ENCODE measurements around the gene PIM1.

PIM1 gene

DNA sequence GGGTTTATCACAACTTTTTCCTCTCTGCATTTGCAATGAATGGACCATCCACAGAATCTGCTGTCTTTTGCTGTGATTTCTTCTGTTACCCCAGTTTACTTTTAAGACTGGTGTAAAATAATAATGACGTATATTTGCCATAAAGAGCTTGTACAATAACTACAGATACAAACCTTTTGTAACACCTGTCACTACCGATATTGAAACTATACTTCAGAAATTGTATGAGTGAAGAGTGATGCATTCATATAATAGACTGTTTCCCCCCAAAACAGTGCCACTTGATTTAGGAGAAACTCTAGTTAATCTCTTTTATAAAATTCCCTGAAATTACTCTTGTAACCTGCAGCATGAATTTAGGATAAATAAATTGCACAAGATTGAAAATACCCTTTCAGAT lies 26.4 kb upstream of the PIM1 start:
- no peaks in the 10 kb centered on the region for H3K36me3 ChIP-seq (replicated peaks)

DNA sequence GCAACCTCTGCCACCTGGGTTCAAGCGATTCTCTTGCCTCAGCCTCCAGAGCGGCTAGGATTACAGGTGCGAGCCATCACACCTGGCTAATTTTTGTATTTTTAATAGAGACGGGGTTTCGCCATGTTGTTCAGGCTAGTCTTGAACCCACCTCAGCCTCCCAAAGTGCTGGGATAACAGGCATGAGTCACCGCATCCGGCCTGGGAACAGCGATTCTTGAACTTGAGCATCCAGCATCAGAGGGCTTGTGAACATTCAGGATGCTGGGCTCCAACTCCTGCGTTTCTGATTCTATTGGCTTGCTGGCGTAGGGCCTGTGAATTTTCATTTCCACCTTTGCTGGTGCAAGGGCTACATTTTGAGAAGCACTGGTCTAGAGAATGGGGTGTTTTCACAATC lies 24.5 kb upstream of the PIM1 start:
- no peaks in the 10 kb centered on the region for H3K9me3 ChIP-seq
- in situ Hi-C loops (cut with MboI; ENCODE audit: low sequenced_read_pairs), result no loop called here

More for the DNA sequence above, 26.4 kb upstream of the PIM1 start:
- no peaks in the 10 kb centered on the region for H3K27me3 ChIP-seq (ENCODE audit: low read depth)
- H3K4me3 ChIP-seq, result no peak overlapping the region
- peaks cover 46% of the 10 kb centered on the region for H3K4me1 ChIP-seq
- no peaks in the 10 kb centered on the region for H3K9me3 ChIP-seq
- DNase-seq (ENCODE audit: low spot score in 2 of 2), result no peak
- in situ Hi-C loops (cut with MboI; ENCODE audit: low sequenced_read_pairs), result no loop called here

DNA sequence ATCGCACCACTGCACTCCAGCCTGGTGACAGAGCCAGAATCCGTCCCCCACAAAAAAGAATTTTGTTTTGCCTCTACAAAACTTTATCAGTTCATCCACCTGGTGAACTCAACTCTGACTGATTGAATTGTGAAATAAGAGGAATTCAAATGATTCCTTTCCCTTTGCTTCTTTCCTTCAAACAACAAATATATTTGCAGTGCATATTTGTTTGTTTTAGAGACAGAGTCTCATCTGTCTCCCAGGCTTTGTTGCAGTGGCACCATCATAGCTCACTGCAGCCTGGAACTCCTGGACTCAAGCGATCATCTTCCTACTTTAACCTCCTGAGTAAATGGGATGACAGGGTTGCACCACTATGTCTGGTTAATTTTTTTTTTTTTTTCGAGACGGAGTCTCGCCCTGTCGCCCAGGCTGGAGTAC lies 23.2 kb upstream of the PIM1 start:
- Histone ChIP-seq H3K4me1 (peaks cover 24% of the 10 kb centered on the region), H3K4me3 (no peak overlapping the region), H3K36me3 (replicated peaks) (no peaks in the 10 kb centered on the region), H3K9me3 (no peaks in the 10 kb centered on the region), H3K27me3 (ENCODE audit: low read depth) (no peaks in the 10 kb centered on the region)
- in situ Hi-C loops (cut with MboI; ENCODE audit: low sequenced_read_pairs), result no loop called here
- no peak for DNase-seq (ENCODE audit: low spot score in 2 of 2)

More for the DNA sequence above, 24.5 kb upstream of the PIM1 start:
- no peak overlapping the region for H3K4me3 ChIP-seq
- no peaks in the 10 kb centered on the region for H3K27me3 ChIP-seq (ENCODE audit: low read depth)
- no peaks in the 10 kb centered on the region for H3K36me3 ChIP-seq (replicated peaks)
- no peak for DNase-seq (ENCODE audit: low spot score in 2 of 2)
- H3K4me1 ChIP-seq, result peaks cover 31% of the 10 kb centered on the region

DNA sequence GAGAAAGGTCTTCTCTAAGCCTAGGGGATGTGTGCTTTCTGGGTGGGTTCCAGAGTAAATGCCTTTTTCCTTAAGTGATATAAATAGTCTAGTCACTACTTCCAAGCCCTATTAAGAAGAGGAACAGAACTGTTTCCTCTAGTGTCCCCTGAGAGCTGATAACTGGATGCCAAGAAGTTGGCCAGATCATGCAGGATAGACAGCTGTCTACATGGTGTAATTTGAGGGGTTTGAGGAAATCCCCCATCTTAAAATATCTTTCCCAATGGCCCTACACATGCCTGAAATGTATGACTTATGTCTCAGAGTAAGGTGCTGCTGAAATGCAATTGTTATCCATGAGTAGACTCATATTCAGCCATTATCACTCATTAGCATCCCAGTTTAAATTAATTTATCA lies 20.2 kb upstream of the PIM1 start:
- Histone ChIP-seq H3K4me1 (peaks cover under 1% of the 10 kb centered on the region), H3K36me3 (replicated peaks) (no peaks in the 10 kb centered on the region)
- in situ Hi-C loops (cut with MboI; ENCODE audit: low sequenced_read_pairs), result no loop called here

DNA sequence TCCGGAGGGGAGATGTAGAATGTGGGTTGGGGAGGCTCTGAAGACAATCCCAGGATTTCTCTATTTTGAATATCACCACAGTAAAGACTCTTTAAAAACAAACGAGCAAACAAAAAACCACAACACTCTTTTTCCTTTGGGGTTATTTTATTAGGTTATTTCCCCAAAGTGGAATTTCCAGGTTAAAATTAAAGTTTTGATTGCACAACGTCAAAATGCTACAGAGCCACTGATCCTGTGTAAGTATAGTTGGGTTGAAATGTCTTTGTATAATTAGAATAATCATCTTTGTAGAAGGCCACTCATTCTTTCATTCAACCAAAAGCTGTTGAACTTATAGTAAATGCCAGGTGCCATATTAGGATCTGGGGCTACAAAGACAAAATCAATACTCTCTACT lies 19.6 kb upstream of the PIM1 start:
- no peaks in the 10 kb centered on the region; the same call in 1 of the 2 replicates for H3K4me1 ChIP-seq
- no peak overlapping the region for H3K4me3 ChIP-seq
- no peaks in the 10 kb centered on the region for H3K9me3 ChIP-seq
- no peaks in the 10 kb centered on the region for H3K36me3 ChIP-seq (replicated peaks)
- H3K27me3 ChIP-seq (ENCODE audit: low read depth), result no peaks in the 10 kb centered on the region
- no peak for DNase-seq (ENCODE audit: low spot score in 2 of 2)
- in situ Hi-C loops (cut with MboI; ENCODE audit: low sequenced_read_pairs), result no loop called here

More for the DNA sequence above, 20.2 kb upstream of the PIM1 start:
- Histone ChIP-seq H3K27me3 (ENCODE audit: low read depth) (no peaks in the 10 kb centered on the region), H3K4me3 (no peak overlapping the region), H3K9me3 (no peaks in the 10 kb centered on the region)
- DNase-seq (ENCODE audit: low spot score in 2 of 2), result no peak

DNA sequence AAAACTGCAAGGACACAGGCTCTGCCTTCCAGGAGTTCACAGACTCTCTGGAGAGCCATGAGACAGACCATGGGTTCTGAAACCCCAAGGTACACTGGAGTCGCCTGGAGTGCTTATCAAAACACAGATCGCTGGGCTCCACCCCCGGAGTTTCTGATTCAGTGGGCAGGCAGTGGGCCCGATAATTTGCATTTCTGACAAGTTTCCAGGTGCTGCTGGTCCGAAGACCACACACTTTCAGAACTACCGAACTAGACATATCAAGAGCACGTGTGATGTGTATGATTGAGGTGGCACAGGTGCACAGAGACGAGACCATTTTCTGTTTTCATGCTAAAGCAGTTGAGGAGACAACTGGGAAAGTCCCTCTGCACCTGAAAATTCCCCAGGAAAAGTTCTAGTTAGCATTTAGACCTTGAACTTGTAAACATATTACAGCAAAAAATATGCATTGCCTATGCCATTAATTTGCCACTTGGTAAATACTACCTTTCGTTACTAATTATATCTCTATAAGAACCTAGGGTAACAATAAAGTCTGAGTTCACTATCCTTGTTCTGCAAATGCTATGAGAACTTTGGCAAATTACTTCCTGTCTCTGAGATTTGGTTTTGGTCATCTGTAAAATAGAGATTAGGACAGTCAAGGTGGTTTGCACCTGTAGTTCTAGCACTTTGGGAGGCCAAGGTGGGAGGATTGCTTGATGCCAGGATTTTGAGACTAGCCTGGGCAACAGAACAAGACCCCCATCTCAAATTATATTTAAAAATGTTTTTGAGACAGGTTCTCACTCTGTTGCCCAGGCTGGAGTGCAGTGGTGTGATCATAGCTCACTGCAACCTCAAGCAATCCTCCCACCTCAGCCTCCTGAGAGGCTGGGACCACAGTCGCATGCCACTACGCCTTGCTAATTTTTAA lies 14.3 kb upstream of the PIM1 start:
- Histone ChIP-seq H3K4me3 (no peak overlapping the region), H3K36me3 (replicated peaks) (no peaks in the 10 kb centered on the region), H3K9me3 (no peaks in the 10 kb centered on the region), H3K27me3 (ENCODE audit: low read depth) (no peaks in the 10 kb centered on the region), H3K4me1 (no peaks in the 10 kb centered on the region; the same call in 1 of the 2 replicates)
- in situ Hi-C loops (cut with MboI; ENCODE audit: low sequenced_read_pairs), result no loop called here
- DNase-seq (ENCODE audit: low spot score in 2 of 2), result no peak

DNA sequence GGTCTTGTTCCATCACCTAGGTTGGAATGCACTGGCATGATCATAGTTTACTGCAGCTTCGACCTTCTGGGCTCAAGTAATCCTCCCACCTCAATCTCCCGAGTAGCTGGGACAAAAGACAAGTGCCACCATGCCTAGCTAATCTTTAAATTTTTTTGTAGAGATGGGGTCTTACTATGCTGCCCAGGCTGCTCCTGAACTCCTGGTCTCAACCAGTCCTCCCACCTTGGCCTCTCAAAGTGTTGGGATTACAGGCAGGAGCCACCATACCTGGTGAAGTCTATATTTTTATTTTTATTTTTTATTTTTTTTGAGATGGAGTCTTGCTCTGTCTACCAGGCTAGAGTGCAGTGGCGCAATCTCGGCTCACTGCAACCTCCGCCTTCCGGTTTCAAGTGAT lies 11.4 kb upstream of the PIM1 start:
- no peaks in the 10 kb centered on the region for H3K27me3 ChIP-seq (ENCODE audit: low read depth)
- no peak for DNase-seq (ENCODE audit: low spot score in 2 of 2)
- no peak overlapping the region for H3K4me3 ChIP-seq
- no peaks in the 10 kb centered on the region for H3K9me3 ChIP-seq
- H3K36me3 ChIP-seq (replicated peaks), result no peaks in the 10 kb centered on the region
- in situ Hi-C loops (cut with MboI; ENCODE audit: low sequenced_read_pairs), result no loop called here
- peaks cover 3% of the 10 kb centered on the region; the same call in 1 of the 2 replicates for H3K4me1 ChIP-seq

DNA sequence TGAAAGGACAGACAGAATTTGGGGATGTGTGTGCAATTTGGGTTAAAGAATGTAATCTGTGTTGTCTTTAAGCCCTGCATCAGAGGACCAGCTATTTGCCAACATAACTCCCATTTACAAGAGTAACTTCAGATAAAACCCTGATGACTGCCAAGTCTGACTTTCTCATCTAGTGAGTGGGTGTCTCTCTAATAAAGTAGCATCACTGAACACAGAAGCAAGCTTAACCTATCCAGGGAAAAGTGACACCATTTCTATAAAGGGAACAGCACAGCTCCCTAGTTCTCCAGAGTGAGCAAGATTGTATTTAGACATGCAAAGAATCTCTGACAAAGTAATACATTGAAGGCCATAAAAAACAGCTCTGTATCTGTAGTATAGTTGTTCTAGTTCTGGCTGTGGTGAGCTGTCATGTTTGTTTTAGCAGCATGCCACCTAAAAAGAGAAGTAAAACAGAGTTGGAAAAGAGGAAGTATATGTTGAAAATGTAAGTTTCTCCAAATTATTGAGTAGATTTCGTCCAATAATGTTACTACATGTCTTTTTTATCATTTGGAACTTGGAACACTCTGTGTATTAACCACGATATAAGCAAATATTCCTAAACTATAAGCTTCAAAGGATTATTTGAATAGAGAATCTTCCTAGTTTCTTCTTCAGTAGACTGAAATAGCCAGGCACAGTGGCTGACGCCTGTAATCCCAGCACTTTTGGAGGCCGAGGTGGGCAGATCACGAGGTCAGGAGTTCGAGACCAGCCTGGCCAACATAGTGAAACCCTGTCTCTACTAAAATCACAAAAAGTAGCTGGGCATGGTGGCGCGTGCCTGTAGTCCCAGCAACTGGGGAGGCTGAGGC lies 8.8 kb upstream of the PIM1 start:
- Histone ChIP-seq H3K4me1 (peaks cover 3% of the 10 kb centered on the region; the same call in 1 of the 2 replicates), H3K27me3 (ENCODE audit: low read depth) (no peaks in the 10 kb centered on the region), H3K4me3 (no peak overlapping the region), H3K36me3 (replicated peaks) (no peaks in the 10 kb centered on the region), H3K9me3 (no peaks in the 10 kb centered on the region)
- in situ Hi-C loops (cut with MboI; ENCODE audit: low sequenced_read_pairs), result no loop called here
- no peak for DNase-seq (ENCODE audit: low spot score in 2 of 2)

DNA sequence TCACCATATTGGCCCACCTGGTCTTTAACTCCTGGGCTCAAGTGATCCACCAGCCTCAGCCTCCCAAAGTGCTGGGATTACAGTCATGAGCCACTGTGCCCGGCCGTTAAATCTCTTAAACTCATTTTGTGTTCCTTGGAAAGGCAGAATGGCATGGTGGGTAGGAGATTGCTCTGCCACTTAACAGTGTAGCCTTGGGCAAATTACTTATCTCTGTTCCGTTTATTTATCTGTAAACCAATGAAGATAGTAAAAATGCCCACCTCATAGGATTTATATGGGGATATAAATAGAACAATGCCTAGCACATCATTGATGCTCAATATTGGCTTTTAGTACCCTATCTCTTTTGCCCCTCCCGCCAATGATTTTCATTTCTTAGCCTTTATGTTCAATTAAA lies 7.2 kb upstream of the PIM1 start:
- Histone ChIP-seq H3K36me3 (replicated peaks) (no peaks in the 10 kb centered on the region), H3K27me3 (ENCODE audit: low read depth) (no peaks in the 10 kb centered on the region), H3K4me1 (peaks cover 3% of the 10 kb centered on the region; the same call in 1 of the 2 replicates), H3K4me3 (no peak overlapping the region), H3K9me3 (no peaks in the 10 kb centered on the region)
- in situ Hi-C loops (cut with MboI; ENCODE audit: low sequenced_read_pairs), result no loop called here
- no peak for DNase-seq (ENCODE audit: low spot score in 2 of 2)

DNA sequence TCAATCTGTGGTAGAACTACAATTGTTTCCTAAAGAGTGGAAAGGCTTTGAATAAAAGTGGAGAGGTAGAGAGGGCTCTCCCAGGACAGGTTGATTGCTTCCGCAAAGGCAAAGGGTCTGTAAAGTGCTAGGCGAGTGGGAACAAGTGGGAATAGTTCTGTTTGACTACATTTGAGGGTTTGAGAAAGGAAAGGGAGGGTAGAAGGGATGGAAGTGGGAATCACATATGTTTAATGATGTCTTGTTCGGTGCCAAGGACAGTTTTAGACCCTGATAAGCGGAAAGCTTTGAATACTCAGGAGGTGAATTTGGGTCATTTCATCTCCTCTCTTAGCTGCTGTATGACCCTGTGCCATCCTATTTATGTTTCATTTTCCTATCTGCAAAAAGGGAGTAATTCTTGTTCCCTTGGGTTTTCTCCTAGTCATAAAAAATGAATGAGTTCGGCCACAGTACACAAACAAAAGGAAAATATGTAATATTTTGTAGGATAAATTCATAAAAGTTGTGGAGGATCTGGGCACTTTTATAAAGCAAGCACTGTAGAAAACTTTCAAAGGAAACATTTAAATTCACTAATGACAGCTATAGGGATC lies 1.7 kb upstream of the PIM1 start:
- Histone ChIP-seq H3K9me3 (no peaks in the 10 kb centered on the region), H3K4me1 (peaks cover 16% of the 10 kb centered on the region), H3K27me3 (ENCODE audit: low read depth) (no peaks in the 10 kb centered on the region), H3K36me3 (replicated peaks) (peaks cover 26% of the 10 kb centered on the region), H3K4me3 (peak overlapping the region; percentile 46)
- in situ Hi-C loops (cut with MboI; ENCODE audit: low sequenced_read_pairs), result no loop called here
- no peak for DNase-seq (ENCODE audit: low spot score in 2 of 2)

DNA sequence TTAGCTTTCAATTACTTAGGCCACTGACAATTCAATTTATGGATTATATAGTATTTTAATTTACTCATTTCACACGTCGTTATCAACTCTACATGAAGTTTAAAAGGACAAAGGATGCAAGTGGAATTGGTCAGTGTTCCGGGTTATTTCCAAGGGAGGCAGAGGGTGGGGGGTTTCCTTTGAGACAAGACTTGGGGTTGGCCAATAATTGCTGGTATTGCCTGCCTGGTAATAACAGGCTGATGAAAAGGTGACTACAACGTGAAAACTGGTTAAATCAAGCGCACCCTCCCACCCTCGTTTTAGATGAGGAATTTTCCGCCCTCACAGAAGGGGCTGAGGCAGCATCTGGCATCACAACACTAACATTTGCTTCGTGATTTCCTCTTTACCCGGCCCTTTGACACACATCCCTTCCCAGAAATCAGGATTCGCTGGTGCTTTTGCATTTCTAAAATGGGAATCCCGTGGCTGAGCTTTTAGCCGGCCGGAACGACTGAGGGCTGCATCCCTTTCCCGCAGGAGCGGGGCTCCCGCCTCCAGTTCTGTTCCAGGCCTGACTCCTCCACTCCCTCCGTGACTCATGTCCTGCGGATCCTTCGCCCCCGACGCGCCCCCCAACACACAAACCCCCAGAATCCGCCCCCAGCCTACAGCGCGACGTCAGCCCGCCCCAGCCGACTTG lies 999 bp upstream of the PIM1 start:
- Histone ChIP-seq H3K27me3 (ENCODE audit: low read depth) (no peaks in the 10 kb centered on the region), H3K4me3 (peak overlapping the region; percentile 46), H3K4me1 (peaks cover 16% of the 10 kb centered on the region), H3K36me3 (replicated peaks) (peaks cover 33% of the 10 kb centered on the region), H3K9me3 (no peaks in the 10 kb centered on the region)
- no peak for DNase-seq (ENCODE audit: low spot score in 2 of 2)
- in situ Hi-C loops (cut with MboI; ENCODE audit: low sequenced_read_pairs), result no loop called here

DNA sequence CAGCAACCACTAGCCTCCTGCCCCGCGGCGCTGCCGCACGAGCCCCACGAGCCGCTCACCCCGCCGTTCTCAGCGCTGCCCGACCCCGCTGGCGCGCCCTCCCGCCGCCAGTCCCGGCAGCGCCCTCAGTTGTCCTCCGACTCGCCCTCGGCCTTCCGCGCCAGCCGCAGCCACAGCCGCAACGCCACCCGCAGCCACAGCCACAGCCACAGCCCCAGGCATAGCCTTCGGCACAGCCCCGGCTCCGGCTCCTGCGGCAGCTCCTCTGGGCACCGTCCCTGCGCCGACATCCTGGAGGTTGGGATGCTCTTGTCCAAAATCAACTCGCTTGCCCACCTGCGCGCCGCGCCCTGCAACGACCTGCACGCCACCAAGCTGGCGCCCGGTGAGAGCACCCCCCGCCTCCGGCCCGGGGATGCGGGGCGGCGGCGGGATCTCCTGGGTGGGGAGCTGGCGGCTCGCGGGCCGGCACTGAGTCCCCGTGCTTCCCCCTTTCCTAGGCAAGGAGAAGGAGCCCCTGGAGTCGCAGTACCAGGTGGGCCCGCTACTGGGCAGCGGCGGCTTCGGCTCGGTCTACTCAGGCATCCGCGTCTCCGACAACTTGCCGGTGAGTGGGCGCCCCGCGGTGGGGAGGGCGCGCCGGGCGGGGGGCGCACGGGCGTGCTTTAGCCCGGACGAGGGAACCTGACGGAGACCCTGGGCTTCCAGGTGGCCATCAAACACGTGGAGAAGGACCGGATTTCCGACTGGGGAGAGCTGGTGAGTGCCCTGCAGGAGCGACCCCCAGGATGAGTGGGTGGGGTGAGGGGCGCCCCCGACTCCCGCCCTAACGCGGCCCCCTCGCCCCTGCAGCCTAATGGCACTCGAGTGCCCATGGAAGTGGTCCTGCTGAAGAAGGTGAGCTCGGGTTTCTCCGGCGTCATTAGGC lies 585 bp downstream of the PIM1 start:
- Histone ChIP-seq H3K4me1 (peaks cover 16% of the 10 kb centered on the region), H3K36me3 (replicated peaks) (peaks cover 47% of the 10 kb centered on the region), H3K27me3 (ENCODE audit: low read depth) (no peaks in the 10 kb centered on the region), H3K4me3 (peak overlapping the region; percentile 95), H3K9me3 (no peaks in the 10 kb centered on the region)
- DNase-seq (ENCODE audit: low spot score in 2 of 2), result peak; percentile 24 to 65
- in situ Hi-C loops (cut with MboI; ENCODE audit: low sequenced_read_pairs), result loop anchor here (5.0 to 10.0 kb wide), 2 partner anchors 118 to 146 kb away; no protein-coding TSS in a partner anchor

Measured in HAP-1 (cell line).